ENCODE measurements around the gene ALDH1A1. TPM values are rescaled to one million over a fixed set of nuclear protein-coding genes. Genes with fewer than 3 reads are reported as not detected.

The ALDH1A1 gene
- total RNA-seq, 2 experiments from 2014 or later: not detected

DNA sequence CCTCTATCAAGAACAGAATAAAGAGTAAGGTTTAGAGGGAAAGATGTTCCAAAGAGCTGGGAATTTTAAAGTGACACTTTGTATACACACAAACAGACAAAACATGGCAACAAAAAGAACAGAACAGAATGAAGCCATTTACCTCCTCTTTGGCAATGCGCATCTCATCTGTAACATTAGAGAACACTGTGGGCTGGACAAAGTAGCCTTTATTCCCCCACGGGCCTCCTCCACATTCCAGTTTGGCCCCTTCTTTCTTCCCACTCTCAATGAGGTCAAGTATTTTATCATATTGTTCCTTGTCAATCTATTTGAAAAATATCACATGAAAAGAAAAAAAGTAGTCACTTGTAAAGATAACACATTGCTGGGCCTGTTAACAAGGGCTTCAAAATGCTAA is 41.0 kb downstream of the ALDH1A1 start:
- no peaks in the 10 kb centered on the region for H3K4me1 ChIP-seq (ENCODE audit: insufficient read depth, low read length, poor library complexity, severe bottlenecking)
- no peaks in the 10 kb centered on the region for H3K9me3 ChIP-seq (ENCODE audit: low read length)
- CTCF ChIA-PET (ENCODE audit: unreplicated experiment): no interaction called here
- BruUV-seq (replicated peaks): no TSS peak
- H3K4me2 ChIP-seq (ENCODE audit: low read length): no peak overlapping the region
- TF ChIP-seq EZH2phosphoT487 (IDR thresholded peaks at IDR 0.05; ENCODE audit: borderline replicate concordance, low read depth, low read length): no peak
- TF ChIP-seq, protein P1, sequence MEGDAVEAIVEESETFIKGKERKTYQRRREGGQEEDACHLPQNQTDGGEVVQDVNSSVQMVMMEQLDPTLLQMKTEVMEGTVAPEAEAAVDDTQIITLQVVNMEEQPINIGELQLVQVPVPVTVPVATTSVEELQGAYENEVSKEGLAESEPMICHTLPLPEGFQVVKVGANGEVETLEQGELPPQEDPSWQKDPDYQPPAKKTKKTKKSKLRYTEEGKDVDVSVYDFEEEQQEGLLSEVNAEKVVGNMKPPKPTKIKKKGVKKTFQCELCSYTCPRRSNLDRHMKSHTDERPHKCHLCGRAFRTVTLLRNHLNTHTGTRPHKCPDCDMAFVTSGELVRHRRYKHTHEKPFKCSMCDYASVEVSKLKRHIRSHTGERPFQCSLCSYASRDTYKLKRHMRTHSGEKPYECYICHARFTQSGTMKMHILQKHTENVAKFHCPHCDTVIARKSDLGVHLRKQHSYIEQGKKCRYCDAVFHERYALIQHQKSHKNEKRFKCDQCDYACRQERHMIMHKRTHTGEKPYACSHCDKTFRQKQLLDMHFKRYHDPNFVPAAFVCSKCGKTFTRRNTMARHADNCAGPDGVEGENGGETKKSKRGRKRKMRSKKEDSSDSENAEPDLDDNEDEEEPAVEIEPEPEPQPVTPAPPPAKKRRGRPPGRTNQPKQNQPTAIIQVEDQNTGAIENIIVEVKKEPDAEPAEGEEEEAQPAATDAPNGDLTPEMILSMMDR (conservative IDR thresholded peaks at IDR 0.05; ENCODE audit: low read length): no peak
- H4K20me1 ChIP-seq (ENCODE audit: insufficient read depth, low read length): no peaks in the 10 kb centered on the region
- POLR2A ChIA-PET: no interaction called here
- no peak overlapping the region for H2AFZ ChIP-seq (ENCODE audit: low read length)
- no peak overlapping the region for H3K27ac ChIP-seq (ENCODE audit: low read depth, low read length, poor library complexity, severe bottlenecking)
- H3K79me2 ChIP-seq (ENCODE audit: insufficient read depth, low read depth, low read length): no peaks in the 10 kb centered on the region
- intact Hi-C loops (cut with micrococcal nuclease; ENCODE audit: unreplicated experiment): no loop called here
- no peaks in the 10 kb centered on the region for H3K36me3 ChIP-seq (ENCODE audit: insufficient read depth, low read length)
- H3K4me3 ChIP-seq (ENCODE audit: low read depth, low read length, poor library complexity, severe bottlenecking): no peak overlapping the region
- H3K9me2 ChIP-seq (ENCODE audit: insufficient read depth, low read length): no peaks in the 10 kb centered on the region
- no peak for DNase-seq (ENCODE audit: low spot score)

DNA sequence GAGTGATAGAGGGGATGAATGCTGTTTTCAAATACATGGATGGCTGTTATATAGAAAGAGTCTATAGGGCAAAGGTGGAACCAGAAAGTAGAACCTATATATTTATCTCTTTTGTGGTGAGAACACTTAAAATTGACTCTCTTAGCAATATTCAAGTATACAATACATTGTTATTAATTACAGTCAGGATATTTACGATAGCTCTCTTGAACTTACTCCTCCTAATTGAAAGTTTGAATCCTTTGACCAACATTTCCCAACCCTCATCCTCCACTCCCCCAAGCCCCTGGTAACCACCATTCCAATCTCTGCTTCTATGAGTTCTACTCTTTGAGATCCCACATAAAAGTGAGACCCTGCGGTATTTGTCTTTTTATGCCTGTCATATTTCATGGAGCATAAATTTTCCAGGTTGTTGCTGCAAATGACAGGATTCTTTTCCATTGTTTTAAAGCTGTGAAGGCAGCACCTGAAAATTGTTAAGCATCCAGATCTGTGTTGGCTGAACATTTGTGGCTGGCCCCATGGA is 41.5 kb downstream of the ALDH1A1 start:
- no peak overlapping the region for H3K4me3 ChIP-seq (ENCODE audit: low read depth, low read length, poor library complexity, severe bottlenecking)
- DNase-seq (ENCODE audit: low spot score): no peak
- TF ChIP-seq EZH2phosphoT487 (IDR thresholded peaks at IDR 0.05; ENCODE audit: borderline replicate concordance, low read depth, low read length): no peak
- TF ChIP-seq, protein P1 (conservative IDR thresholded peaks at IDR 0.05; ENCODE audit: low read length): no peak
- H4K20me1 ChIP-seq (ENCODE audit: insufficient read depth, low read length): no peaks in the 10 kb centered on the region
- POLR2A ChIA-PET: no interaction called here
- no peak overlapping the region for H3K4me2 ChIP-seq (ENCODE audit: low read length)
- CTCF ChIA-PET (ENCODE audit: unreplicated experiment): no interaction called here
- no peaks in the 10 kb centered on the region for H3K9me2 ChIP-seq (ENCODE audit: insufficient read depth, low read length)
- no peaks in the 10 kb centered on the region for H3K79me2 ChIP-seq (ENCODE audit: insufficient read depth, low read depth, low read length)
- no peaks in the 10 kb centered on the region for H3K36me3 ChIP-seq (ENCODE audit: insufficient read depth, low read length)
- no peak overlapping the region for H2AFZ ChIP-seq (ENCODE audit: low read length)
- no peak overlapping the region for H3K27ac ChIP-seq (ENCODE audit: low read depth, low read length, poor library complexity, severe bottlenecking)
- H3K9me3 ChIP-seq (ENCODE audit: low read length): no peaks in the 10 kb centered on the region
- intact Hi-C loops (cut with micrococcal nuclease; ENCODE audit: unreplicated experiment): no loop called here
- H3K4me1 ChIP-seq (ENCODE audit: insufficient read depth, low read length, poor library complexity, severe bottlenecking): no peaks in the 10 kb centered on the region
- no TSS peak for BruUV-seq (replicated peaks)

DNA sequence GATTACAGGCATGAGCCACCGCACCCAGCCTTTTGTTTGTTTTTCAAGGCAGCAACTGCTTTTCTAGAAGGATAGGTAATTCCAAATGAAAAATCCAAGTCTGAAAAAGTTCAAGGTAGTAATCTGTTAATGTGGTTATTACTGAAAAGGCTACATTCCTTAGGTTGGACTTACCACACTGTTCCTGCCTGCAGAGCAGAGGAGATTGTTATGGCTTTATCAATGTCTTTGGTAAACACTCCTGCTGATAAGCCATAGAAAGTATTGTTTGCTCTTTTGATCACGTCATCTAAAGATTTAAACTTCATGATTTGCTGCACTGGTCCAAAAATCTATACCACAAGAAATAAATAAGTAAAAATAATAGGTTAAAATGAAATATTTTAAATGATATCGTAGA is 43.4 kb downstream of the ALDH1A1 start:
- H4K20me1 ChIP-seq (ENCODE audit: insufficient read depth, low read length): no peaks in the 10 kb centered on the region
- TF ChIP-seq EZH2phosphoT487 (IDR thresholded peaks at IDR 0.05; ENCODE audit: borderline replicate concordance, low read depth, low read length): no peak
- TF ChIP-seq, protein P1 (conservative IDR thresholded peaks at IDR 0.05; ENCODE audit: low read length): no peak
- no peak overlapping the region for H3K4me2 ChIP-seq (ENCODE audit: low read length)
- CTCF ChIA-PET (ENCODE audit: unreplicated experiment): no interaction called here
- POLR2A ChIA-PET: interaction anchor here (0.6 kb wide), 1 partner anchor 251 kb away, joined by 4 read pairs; no protein-coding TSS in a partner anchor
- H3K4me3 ChIP-seq (ENCODE audit: low read depth, low read length, poor library complexity, severe bottlenecking): no peak overlapping the region
- H3K27ac ChIP-seq (ENCODE audit: low read depth, low read length, poor library complexity, severe bottlenecking): no peak overlapping the region
- no peaks in the 10 kb centered on the region for H3K9me3 ChIP-seq (ENCODE audit: low read length)
- H2AFZ ChIP-seq (ENCODE audit: low read length): no peak overlapping the region
- no TSS peak for BruUV-seq (replicated peaks)
- no peaks in the 10 kb centered on the region for H3K9me2 ChIP-seq (ENCODE audit: insufficient read depth, low read length)
- H3K4me1 ChIP-seq (ENCODE audit: insufficient read depth, low read length, poor library complexity, severe bottlenecking): no peaks in the 10 kb centered on the region
- intact Hi-C loops (cut with micrococcal nuclease; ENCODE audit: unreplicated experiment): no loop called here
- no peaks in the 10 kb centered on the region for H3K36me3 ChIP-seq (ENCODE audit: insufficient read depth, low read length)
- DNase-seq (ENCODE audit: low spot score): no peak
- H3K79me2 ChIP-seq (ENCODE audit: insufficient read depth, low read depth, low read length): no peaks in the 10 kb centered on the region
